ENCODE data around the gene KAT7.

The KAT7 gene

DNA sequence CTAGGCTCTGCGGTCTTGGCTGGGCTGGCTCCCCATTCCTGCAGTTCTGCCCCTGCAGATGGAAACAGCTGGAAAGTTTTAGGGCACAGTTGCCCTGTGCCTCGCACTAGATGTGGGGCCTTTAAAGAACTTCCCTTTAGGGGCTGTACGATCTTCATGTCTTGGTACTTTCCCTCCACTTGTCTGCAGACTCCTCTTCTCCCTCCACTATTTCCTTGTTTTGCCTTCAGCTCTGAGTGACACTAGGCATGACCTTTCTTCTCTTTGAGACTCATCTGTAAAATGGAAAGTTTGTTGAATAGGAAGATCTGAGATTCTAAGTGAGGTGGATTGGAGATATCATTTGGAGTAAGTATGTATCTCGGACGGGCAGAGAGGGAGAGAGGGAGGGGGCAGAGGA, 65.6 kb downstream of the KAT7 start:
- Histone ChIP-seq H3K27ac (no peak overlapping the region), H3K4me3 (no peak overlapping the region)

DNA sequence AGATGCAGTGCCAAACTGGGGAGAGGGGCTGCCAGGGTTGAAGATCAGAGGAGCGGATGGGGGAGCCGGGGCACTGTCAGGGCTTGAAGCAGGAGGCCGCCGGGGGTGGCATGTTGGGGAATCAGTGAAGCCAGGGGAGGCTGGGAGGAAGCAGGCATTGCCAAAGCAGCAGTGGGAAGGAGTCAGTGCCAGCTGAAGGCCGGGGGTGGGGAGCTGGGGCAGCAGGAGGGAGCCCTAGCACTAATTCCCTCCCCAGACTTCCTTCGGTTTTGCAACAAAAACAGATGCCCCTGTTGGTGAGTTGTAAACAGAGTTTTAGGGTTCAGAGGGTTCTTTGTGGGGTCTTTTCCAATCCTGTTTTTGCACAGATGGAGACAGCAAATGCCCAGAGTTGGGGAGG, 70.3 kb downstream of the KAT7 start:
- Histone ChIP-seq H3K4me3 (no peak overlapping the region), H3K27ac (no peak overlapping the region)

DNA sequence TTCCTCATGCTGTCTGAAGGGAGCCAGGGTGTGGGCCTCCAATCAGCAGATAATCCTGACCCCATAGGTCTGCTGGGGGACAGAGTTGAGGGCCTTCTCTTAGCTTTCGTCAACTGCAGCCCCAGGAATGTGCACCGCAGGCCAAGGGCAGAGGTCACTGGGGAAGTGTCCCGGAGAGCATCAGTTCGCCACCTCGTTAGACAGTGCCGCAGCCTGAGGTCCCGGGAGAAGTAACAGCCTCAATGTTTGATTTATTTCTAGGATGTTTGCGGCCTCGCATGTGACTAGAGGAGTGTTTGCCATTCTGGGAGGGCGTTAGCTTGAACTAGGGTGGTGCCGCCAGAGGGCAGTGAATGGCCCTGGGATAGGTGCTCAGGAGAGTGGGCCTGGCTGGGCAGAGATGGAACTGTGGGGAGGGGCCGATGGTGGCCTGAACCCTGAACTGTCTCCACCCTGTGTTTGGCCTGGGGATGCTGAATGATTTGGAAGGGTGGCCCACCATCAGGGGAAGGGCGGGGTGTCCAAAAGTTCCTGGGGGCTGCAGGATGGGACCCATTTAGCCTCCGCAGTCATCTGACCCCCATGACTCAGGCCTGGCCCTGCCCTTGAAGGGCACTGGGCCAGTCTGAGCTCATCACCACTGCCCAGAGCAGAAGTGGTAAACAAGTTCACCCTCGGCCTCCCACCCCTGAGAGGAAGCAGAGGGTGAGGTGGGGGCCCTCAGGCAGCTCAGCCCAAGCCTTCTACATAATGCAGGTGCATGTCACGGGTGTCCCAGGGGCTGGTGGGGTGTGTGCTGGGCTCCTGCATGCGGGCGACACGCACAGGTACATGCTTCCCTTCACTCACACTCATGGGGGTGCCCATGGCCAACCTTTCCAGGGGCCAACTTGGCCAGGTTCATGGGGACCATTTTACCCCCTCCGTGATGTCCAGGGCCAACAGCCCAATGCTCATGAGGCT, 71.8 kb downstream of the KAT7 start:
- Histone ChIP-seq H3K27ac (no peak overlapping the region), H3K4me3 (no peak overlapping the region)

DNA sequence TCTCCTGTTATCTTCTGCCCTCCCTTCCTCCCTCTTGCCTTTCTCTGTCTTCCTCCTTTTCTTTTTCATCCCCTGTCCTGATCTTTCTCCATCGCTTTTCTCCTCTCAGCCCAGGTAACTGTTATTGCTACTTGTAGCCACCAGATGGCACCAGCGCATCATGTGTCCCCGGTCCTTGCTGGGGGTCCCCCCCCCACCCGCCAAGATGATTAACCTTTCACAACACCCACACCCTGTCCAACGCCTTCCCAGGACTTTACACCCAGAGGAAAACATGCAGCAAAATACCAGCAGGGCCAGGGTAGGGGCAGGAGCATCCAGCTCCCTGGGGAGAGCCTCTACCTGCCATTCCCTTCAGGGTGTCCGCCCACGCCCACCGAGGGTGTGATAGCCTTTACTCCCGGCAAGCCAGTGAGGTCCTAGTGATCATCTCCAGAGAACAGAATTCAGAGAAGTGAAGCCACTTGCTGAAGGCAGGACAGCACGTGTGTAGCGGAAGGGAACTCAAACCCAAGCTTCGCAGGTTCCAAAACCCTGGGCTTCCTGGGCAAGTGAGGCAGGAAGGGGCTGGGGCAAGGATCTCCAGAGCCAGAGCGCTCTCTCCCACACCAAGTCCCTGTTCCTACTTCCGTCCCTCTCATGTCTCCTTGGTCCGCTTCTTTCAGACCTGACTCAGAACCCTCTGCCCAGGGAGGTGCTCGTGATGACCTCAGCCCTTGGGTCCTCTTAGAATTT, 72.8 kb downstream of the KAT7 start:
- H3K4me3 ChIP-seq, result no peak overlapping the region
- H3K27ac ChIP-seq, result no peak overlapping the region

DNA sequence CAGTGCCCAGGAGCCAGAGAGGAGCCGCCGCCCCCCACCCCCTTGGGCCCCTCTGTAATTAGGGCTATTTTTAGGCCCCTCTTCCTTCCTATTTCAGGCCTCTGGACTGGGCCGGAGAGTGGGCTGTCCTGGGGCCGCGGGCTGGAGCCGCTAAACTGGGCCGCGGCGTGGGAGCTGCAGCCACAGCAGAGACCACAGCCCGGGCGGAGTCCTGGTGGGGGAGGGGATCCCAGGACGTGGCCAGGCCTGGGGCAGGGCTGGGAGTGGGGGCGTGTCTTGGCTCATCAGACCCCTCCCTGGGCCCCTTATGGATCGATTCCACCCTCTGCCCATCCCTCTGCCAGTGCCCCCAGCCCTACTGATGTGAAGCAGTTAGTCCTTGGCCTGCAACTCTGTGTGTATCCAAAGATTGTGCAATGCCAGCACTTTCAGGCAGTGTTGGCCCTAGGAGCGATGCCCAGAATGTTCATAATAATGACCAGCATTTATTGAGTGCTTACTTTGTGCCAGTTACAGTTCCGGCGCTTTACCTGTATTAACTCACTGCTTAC, 74.4 kb downstream of the KAT7 start:
- H3K4me3 ChIP-seq, result no peak overlapping the region
- H3K27ac ChIP-seq, result no peak overlapping the region

DNA sequence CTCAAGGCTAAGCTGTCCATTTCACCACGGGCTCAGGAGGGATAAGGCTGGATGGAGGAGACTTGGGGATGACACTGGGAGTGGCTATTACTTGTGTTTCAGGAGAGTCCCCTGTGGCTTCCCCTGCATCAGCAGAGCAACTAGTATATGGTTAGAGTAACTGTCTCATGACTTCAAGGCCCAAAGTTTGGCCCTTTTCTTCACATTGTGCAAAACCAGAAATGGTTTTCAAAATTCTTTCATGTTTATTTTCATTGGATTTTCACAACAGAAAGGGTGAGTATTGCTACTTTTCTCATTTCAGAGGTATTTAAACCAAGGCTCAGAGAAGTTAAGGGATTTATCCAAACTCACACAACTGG, 77.5 kb downstream of the KAT7 start:
- no peak overlapping the region for H3K4me3 ChIP-seq
- H3K27ac ChIP-seq, result no peak overlapping the region

DNA sequence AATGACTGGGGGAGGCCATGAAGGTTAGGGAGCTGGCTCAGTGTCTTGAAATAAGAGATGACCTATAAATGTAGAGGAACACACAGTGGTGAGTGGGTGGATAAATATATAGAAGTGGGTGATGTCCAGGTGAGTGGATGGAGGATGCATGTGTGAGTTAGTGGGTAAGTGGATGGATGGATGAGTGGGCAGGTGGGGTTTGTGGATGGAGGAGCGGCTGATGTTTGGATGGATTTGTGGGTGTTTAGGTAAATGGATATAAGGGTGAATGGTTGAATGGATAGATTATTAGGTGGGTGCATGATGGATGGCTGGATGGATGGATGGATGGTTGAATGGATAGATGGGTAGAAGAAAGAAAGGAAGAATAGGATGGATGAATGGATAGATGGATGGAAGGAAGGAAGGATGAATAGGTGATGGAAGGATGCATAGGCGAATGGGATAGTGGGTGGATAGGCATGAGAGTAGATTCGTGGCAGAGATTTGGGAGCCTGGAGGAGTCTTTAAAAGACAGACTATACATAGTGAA, 78.5 kb downstream of the KAT7 start:
- Histone ChIP-seq H3K27ac (no peak overlapping the region), H3K4me3 (no peak overlapping the region)

DNA sequence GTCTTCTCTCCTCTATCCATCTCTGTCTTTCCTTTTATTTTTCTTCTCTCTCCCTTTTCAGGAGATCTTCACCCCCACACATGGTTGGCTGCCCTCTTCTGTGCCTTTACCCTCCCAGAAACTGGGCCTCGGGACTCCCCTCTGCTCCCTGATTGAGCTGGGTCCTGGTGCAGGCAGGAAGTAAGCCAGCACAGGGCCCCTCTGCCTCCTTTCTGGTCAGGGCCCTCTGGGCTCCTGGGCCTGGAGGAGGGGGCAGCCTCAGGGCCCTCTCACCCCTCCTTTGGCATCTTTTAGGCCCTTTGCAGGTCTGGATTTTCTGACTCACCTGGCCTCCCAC, 80.5 kb downstream of the KAT7 start:
- H3K4me3 ChIP-seq, result no peak overlapping the region
- no peak overlapping the region for H3K27ac ChIP-seq

DNA sequence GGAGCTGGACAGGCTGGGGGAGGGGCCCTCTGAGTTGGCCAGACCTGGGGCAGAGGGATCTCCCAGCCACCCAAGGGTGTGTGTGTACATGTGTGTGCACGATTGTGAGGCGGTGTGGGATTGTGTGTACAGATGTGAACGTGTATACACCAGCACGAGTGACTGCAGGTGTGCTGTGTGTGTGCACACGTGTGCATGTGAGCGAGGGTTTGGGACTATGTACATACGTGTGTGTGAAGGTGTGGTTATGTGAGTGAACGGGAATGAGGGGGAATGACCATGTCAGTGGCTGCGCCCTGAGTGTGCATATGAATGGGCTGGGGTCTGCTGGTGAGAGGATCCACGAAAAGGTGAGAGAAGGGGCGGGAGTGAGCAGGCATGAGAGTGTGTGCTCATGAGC, 81.8 kb downstream of the KAT7 start:
- Histone ChIP-seq H3K4me3 (no peak overlapping the region), H3K27ac (no peak overlapping the region)

DNA sequence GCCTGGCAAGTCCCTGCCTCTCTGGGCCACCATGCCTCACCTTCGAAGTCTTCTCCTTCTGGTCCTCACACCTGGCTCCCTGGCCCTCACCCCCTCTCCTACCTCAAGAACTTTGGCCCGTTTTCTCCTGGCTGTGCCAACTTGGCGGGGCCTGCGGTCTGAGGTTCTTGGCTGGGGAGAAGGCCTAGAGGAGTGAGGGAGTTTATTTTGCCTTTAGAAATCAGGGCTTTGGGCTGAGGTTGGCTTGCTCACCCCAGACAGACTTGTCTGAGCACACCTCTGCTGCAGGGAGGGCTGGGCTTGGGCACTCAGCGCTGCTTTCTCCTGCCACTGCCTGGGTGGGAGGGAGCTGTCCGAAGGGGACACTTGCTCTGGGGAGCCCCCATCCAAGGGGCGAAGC, 82.7 kb downstream of the KAT7 start:
- no peak overlapping the region for H3K4me3 ChIP-seq

DNA sequence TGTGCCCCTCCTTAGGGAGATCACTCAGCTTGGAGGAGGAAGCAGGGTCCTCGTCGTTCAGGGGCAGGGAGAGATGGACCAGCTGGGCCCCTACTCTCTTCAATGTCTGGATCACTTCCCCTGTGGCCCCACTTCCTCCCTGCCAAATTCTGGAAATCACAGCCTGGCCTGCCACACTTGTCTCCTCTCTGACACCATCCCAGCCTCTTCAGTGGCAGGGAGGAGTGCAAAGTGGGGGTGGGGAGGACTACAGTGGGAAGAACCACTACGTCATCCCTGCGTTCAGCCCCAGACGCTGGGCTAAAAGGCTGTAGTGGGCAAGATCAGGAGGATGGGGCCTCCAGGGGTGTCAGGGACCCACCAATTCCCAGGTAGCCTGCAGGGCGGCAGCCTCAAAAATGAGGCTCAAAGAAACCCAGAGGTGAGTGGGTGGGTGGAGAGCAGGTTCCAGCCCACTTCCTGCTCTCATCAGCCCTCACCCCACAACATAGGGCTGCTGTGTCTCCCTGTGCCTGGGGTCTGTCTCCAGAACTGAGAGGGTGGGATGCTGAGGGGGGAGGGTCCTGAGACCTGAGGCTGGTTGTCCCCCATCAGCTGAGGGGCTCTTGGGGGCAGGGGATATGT, 84.4 kb downstream of the KAT7 start:
- Histone ChIP-seq H3K4me3 (no peak overlapping the region), H3K27ac (no peak overlapping the region)

More for the DNA sequence above, 82.7 kb downstream of the KAT7 start:
- H3K27ac ChIP-seq, result no peak overlapping the region

DNA sequence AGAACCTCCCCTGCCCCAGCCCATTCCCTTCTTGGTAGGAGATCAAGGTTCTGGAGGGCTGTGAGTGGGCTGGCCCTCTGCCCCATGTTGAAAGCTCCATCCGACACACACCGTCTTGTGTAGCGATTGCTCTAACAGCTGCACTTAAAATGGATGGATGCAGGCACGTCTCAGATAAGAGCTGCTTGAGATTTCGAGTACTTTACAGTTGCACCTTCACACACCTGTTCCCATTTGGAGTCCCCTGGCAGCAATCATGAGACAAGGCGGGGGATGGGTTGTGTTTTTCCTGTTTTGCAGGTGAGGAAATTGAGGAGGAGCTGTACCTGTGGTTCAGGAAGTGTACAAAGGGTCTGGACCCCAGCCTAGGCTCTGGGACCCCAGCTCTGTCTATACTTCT, 85.0 kb downstream of the KAT7 start:
- no peak overlapping the region for H3K27ac ChIP-seq

DNA sequence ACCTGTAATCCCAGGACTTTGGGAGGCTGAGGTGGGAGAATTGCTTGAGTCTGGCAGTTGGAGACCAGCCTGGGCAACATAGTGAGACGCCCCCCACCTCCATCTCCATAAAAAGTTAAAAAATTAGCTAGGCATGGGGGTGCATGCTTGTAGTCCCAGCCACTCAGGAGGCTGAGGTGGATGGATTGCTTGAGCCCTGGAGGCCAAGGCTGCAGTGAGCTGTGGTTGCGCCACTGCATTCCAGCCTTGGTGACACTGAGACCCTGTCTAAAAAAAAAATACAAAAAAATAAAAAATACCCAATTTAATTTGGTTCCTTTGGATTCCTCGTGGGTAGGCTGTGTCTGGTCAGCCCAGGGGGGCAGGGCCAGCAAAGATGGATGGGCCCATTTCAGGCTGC, 85.4 kb downstream of the KAT7 start:
- no peak overlapping the region for H3K27ac ChIP-seq
- H3K4me3 ChIP-seq, result no peak overlapping the region

More for the DNA sequence above, 85.0 kb downstream of the KAT7 start:
- no peak overlapping the region for H3K4me3 ChIP-seq

DNA sequence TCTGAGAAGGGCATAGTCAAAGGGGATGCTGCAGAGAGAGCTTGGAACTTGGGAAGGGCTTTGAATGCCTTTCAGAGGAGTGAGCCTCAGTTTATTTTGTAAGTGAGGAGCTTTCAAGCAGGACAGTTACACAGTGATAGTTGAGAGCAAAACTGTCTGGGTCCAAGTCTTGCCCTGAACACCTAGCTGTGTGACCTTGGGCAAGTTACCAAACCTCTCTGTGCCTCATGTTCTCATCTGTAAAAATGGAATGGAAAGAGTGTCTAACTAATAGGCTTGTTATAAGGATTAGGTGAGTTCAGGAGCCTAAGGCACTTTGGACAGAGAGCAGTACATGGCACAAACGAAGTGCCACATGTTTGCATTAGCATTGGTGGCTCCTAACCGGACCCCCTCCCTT, 86.4 kb downstream of the KAT7 start:
- Histone ChIP-seq H3K27ac (no peak overlapping the region), H3K4me3 (no peak overlapping the region)

DNA sequence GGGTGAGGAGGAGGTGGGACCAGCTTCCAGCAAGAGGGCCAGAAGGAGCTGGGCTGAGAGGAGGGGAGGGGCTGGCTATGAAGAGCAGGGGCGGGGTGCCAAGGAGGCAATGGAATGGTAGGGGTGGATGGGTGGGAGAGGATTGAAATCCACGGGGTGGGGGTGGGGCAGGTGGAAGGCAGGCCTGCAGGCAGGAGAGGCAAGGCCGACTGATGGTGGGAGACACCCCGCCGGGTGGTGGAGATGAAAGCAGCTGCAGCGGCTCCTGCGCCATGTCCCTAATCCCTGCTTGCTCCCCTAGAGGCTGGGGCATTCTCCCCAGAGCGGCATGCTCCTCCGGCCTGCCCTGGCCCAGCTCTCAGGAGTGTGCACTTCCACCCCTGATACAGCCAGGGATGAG, 87.2 kb downstream of the KAT7 start:
- H3K27ac ChIP-seq, result no peak overlapping the region
- no peak overlapping the region for H3K4me3 ChIP-seq

DNA sequence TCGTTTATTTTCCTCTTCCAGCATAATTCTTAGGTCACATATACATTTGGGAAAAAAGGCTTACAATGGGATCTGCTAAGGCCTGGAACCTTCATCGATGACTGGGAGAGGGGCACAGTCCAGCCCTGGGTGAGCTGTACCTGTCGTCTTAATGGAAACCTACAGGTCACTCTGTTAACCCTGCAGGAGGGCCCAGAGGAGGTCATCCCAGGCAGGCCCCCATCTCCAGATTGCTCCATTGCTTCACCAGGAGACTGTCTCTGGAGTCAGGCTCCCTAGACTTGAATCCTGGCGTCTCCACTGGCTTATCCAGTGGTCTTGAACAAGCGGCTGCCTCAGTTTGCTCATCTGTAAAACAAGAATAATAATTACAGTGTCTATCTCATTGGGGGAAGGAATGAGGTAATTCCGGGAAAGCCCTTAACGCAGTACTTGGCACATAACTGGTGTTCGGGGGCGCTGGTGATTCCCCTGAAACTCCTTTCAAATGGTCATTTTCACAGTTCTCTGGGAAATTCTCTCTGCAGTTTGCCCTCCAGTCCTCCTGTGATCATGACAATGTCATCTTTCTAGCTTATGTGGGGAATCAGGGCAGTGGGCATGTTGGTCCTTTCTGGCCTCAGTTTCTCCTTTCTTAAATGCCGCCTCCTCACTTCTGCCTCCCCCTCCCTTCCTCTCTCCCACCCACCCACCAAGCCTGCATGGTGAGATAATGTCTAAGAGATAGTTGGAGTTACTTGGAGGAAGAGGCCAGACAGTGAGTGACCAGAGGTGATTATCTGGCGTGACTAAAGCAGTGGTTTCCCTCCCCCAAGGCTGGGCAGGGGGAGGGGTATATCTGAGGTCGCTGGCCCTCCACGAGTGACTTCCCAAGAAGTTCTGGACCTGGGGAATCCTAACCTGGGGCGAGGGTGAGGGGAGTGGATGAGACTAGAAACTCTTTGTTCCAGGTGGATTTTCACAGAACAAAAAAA, 90.7 kb downstream of the KAT7 start:
- no peak overlapping the region for H3K27ac ChIP-seq
- no peak overlapping the region for H3K4me3 ChIP-seq

DNA sequence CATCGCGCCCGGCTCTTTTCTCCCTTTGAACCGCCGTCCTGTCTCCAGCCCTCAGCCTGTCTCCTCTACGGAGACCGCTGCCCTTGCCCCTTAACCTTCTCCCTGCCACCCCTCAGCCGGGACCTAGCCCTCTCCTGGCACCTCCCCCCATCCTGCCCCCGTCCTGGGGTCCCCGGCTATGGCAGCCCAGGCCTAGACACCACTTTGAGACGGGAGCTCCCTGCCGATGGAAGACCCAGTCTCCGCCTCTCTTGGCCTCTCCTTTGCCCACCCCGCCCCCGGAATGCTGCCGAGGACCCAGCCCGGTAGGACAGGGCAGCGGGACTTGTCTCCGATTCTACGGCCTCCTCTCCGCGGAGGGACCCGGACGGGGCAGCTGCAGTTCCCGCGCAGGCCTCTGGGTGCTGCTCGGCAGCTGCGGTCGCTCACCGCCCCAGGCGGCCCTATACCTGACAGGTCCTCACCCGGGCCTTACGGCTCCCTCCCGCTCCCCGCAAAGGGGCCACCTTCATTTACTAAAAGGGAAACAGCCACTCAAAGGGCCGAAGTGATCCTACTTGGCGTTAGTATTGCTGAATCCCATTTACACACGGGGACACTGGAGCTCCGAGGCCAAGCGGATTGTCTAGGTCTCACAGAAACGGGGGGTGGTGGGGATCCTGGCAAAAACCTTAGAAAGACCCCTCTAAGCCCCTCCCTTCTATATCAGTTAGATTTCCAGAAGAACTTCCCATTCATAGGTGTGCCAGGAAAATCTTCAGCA, 92.0 kb downstream of the KAT7 start:
- H3K4me3 ChIP-seq, result no peak overlapping the region
- H3K27ac ChIP-seq, result no peak overlapping the region

DNA sequence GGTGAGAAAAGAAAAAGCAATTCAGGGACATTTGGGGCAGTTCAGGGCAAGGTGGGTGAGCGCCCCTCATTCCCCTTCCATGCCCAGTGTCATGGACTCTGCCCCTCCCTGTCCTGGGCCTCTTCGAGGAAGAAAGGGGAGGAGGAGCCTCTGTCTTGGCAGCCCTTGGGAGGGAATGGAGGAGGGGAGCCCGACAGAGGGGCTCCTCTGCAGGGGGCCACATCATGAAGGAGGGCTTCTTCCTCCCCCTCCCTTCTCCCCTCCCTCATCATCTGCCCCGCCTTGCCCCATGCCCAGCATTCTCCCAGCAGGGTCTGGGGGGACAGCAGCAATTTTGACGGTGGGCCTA, 92.5 kb downstream of the KAT7 start:
- Histone ChIP-seq H3K4me3 (no peak overlapping the region), H3K27ac (no peak overlapping the region)

DNA sequence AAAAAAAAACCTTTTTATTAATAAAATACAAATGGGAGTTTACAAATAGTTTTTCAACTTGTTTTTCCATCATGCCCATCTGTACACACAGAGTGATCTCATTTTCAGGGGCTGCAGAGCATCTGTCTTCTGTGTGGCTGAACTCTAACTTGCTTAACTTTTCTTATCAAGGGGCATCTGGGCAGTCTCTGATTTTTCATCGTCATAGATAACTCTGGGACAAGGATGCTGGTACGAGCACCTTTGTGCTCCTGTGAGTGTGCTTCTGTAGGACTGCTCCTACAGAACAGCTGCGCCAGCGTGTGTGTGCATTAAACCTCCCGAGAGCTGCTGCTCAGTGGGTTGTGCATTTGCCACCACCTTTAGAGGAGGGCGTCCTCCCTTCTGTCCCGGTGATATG, 94.0 kb downstream of the KAT7 start:
- H3K4me3 ChIP-seq, result no peak overlapping the region

More for the DNA sequence above, 94.0 kb downstream of the KAT7 start:
- H3K27ac ChIP-seq, result no peak overlapping the region

Data from skin epidermis (tissue), 12 donors.